GM18520 (cell line): Measurements from ENCODE around the gene TOMM22.

Source experiments
- ATAC-seq: cut with Tn5 transposase; IDR thresholded peaks from one replicate; pipeline ENCODE4 v1.9.1; 2021; ENCODE audit not compliant: unreplicated experiment

Gene TOMM22

DNA sequence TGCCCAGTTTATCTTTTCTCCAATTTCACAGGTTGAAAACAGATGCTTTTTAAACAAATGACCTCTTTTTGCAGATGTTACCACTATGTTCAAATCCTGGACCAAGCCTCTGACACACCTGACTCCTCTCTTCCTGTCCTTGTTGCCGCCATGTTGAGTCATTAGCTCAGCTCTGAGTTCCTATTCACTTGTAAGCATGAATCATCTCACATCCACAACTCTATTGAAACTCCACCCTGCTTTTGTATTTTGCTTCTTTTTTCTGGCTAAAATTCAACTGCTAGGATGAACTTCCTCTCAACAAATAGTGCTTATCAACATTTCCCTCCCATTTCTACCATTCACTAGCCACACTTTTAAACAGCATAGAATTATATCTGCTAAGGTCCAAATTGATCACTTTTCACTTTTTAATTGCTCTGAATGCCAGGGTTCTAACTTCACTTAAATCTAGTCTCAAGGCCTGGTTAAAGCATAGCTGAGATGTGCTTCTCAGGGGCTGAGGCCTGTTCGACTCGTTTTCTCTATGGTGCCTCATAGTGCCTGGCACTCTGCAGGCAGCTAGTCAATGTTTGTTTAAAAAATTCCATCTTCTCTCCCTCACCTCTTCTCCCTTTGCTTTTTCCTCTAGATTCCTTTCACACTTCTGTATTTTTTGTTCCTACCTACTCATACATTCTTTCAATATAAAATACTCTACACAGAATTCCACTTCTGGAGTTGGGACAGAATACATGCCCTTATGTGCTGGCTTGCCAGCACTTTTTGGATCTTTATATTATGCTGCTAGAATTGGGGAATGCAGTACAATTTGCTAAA, 15.1 kb downstream of the TOMM22 start:
- ATAC-seq: no peak

GRCh38 chr22:38697425-38698089, 15.8 kb downstream of the TOMM22 start:
- no peak for ATAC-seq

GRCh38 chr22:38698407-38699094, 16.8 kb downstream of the TOMM22 start:
- ATAC-seq: no peak

GRCh38 chr22:38699143-38699542, 17.4 kb downstream of the TOMM22 start:
- no peak for ATAC-seq

DNA sequence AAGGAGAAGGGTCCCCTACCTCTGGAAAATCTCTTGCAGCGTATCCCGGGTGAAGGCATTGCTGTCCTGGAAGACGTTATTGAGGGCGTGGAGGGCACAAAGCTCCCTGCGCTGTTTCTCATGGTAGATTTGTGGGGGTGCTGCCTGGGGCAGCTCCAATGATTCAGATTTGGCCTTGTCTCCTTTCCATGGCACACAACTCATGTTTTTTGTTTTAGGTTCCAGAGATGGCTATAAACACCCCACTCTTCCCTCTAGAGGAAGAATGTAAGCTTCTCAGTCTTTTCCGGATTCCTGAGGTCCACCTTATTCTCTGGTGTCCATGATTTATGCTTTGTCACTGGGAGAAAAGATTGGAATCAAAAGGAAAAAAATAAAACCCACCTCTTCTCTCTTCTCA, 18.0 kb downstream of the TOMM22 start:
- no peak for ATAC-seq

DNA sequence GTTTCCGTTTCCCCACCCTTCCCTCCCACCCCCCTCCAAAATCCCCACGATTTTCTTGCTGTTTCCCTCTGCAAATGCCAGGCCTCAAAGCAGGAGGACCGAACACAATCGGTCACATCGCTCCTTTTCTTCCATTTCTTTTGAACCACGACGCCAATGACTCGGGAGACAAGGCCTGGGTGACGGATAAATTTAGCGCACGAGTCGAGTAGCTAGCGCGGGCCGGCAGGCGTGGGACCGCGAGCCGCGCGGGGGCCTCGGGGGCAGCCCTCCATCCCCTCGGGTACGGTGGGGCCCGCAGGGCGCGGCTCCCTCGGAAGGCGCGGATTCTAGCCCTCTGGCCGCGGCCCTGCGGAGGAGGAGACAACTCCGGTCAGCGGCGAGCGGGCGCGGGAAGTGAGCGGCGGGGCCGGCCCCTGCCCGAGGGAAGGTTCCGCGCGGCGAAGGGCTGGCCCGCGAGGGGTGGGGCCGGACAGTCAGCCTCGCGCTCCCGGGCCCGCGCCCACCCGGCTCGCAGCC, 18.6 kb downstream of the TOMM22 start:
- peak; percentile 17 for ATAC-seq

GRCh38 chr22:38700789-38701628, 19.3 kb downstream of the TOMM22 start, which contains the start of gene JOSD1:
TSS of gene JOSD1 (minus strand) at chr22:38700943. CDS start at chr22:38699987, 956 bp downstream.
- peak; percentile 26 for ATAC-seq

- no peak for ATAC-seq
Measured at GRCh38 chr22:38704654-38705234, 23.0 kb downstream of the TOMM22 start.

DNA sequence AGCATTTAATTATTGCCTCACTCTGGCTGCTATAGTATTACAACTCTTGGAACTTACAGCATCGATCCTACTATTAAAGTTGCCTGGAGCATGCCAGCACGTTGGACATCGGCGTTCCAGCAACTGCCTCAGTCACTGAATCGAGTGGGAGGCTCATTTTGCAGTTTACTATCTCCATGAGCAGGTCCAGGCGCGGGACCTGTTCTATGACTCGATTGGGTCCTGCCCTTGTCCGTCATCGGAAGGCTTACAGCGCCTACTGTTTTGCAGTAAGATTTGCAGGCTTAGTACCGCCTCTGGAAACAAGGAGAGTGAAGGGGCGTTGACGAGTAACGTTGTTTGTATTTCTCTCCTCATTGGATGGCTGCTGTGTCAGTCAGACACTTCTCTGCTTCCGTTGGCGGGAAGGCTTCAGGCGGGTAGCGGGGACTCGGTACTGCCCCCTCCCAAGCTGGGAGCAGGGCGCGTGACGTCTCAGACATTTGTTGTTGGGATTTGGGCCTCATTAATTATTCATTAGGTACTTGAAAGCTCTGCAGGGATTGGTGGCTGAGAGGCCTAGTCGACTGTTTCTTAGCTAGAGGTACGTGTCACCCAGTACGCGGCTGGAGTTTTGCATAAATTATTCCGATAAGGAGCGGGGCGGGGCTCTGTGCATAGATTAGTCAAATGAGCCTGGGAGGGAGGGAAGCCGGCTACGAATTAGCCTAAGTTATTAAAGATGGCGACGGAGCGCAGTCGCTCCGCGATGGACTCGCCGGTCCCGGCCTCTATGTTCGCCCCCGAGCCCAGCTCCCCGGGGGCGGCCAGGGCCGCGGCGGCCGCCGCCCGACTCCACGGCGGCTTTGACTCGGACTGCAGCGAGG, 23.7 kb downstream of the TOMM22 start, which contains the start of gene GTPBP1:
Gene GTPBP1, plus strand, starts transcription at position 710 of the 866 bp plus-strand sequence. Its CDS starts 12 bp downstream, at position 722.
- ATAC-seq: peak; percentile 57

DNA sequence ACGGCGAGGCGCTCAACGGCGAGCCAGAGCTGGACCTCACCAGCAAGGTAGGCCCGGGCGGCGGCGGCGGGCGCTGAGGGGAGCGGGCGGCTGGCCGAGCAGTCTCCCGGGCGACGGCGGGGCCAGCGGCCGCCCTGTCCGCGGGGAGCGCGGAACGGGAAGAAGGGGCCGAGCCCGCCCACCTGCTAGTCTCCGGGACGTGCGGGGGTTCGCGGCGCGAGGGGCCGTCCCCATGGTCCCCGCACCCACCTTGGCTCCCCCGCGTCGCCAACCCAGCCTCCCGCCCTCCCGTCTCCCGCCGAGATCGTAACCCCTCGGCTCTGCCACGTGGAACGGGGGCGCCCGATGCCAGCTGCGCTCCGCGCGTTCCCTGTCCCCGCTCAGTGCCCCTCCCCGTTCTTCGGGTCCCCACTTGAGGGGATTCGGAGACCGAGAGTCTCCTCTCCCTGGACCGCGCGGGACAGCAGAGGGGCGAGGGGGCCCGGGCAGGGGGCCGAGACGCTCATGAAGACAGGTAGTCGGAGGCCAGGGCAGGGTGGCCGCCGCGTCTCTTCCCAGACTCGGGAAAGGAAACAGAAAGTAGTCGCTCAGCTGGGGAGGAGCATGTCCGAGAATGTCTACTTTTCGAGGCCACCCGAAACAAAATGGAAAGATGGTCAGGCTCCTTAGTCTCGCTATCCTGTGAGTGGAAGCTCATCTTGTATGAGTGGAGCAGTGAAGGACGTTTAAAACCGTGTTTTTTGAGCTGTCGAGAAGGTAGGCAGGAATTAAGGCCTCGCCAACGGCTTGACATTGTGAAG, 24.5 kb downstream of the TOMM22 start:
- peak; percentile 6 for ATAC-seq

DNA sequence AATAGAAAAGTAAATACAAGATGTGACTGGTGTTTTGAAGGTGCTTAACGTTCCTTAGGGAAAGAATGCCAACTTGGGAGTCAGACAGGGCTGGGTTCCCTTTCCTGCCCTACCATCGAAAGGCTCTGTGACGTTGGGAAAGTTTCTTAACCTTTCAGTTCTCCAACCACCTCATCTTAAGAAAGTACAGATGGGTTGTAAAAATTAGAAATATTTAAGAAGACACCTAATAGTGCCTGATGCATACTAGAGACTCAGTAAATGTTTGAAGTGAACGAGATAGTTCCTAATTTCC, 25.1 kb downstream of the TOMM22 start:
- ATAC-seq: no peak

- no peak for ATAC-seq
Measured at GRCh38 chr22:38707346-38707745, 25.6 kb downstream of the TOMM22 start.

DNA sequence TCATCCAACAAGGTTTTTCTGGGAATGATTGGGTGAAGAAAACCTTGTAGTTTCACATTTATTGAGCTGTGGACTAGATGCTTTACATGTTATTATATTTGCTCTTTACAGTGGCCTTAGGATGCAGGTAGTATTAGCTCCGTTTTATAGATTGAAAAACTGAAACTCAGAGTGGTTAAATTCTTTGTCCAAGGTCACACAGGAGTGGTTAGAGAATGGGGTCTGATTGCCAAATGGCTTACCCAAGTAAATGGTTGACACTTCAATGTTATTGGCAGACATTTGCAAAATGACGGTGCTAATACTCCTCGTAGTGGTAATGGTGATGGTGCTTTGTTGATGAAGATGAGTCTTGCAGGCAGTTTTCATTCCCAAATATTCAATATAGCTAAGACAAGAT, 26.2 kb downstream of the TOMM22 start:
- ATAC-seq: no peak

DNA sequence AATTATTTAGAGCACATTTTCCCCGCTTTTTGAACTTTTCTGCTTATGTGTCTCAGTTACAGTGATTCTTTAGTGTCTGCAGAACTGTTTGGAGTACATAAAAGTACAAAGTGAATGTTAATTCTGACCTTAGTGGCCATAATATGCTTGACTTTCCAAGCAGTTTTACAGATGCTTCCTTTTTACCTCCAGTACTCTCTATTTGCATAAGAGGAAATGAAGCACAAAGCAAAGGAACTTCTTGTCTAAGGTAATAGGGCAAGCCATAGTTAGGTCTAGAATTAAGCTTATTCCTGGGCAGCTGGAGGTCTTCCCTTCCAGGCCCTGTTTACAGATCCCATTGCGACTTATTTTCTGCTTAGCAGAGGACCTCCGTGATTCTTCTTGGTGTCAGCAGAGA, 27.5 kb downstream of the TOMM22 start:
- ATAC-seq: no peak

DNA sequence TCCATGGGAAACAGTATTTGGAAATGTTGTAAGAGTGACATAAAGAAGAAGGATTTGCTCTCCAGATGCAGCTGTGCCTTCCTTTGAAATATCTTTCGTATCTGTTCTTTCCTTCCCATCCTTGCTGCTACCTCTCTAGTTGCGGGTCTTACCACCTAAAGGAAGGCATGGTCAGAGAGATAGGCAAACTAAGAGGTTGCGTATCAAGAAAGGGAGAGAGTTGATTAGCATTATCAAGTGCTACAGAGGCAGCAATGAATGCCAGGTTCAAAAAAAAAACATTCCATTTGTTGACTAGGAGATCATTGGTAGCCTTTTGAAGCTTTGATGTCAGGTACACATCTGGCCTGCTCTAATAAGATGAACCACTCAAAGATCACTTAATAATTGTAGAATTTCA, 28.6 kb downstream of the TOMM22 start:
- no peak for ATAC-seq

GRCh38 chr22:38710866-38711265, 29.1 kb downstream of the TOMM22 start:
- no peak for ATAC-seq

- ATAC-seq: no peak
Measured at GRCh38 chr22:38712486-38713207, 30.9 kb downstream of the TOMM22 start.

DNA sequence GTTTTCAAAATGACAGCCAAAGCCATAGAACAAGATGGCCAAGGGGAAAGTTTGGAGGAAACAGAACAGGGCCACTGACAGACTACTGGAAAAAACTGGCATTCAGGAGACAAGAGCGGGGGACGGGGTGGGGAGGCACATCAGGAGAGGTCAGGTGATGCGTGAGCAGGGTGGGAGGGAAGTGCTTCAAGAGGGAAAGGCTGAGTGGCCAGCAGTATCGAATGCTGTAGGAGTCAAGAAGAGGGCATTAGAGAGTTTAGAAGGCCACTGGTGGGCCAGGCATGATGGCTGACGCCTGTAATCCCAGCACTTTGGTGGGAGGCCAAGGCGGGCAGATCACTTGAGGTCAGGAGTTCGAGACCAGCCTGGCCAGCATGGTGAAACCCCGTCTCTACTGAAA, 32.2 kb downstream of the TOMM22 start:
- no peak for ATAC-seq
